Testis (tissue), 2 donors: ENCODE data around the gene GASK1A.

Source experiments
- CTCF ChIP-seq, 3 experiments: fragments of 450-650 bp in 2 of 3; fragments of 200-600 bp in 1 of 3; sonication (generic) in 1 of 3; IDR thresholded peaks; one replicate each; pipeline ENCODE4 v1.5.1; 2016 to 2019; ENCODE audit warnings: antibody characterized with exemption in 3 of 3, mild to moderate bottlenecking in 2 of 3, moderate library complexity in 1 of 3
- POLR2A ChIP-seq: fragments of 450-650 bp; IDR thresholded peaks from one replicate; pipeline ENCODE4 v1.6.1; 2017; ENCODE audit warnings: antibody characterized with exemption, mild to moderate bottlenecking, moderate library complexity

GRCh38 chr3:43009547-43009946 is 30.4 kb downstream of the GASK1A start:
- TF ChIP-seq CTCF (IDR thresholded peaks at IDR 0.05) (no peak), POLR2A (no peak)
